Esophagus muscularis mucosa (tissue), 4 donors: ENCODE data around the gene NEXN. TPM values are rescaled to one million over a fixed set of nuclear protein-coding genes. Genes with fewer than 3 reads are reported as not detected.

Source experiments
- DNase-seq: peaks from one replicate; pipeline ENCODE4 v3.0.0-alpha.2; 2017; ENCODE audit errors: extremely low spot score
- H3K27ac ChIP-seq, 4 donors: fragments of 200-600 bp; sonication (generic); replicated peaks in 1 of 4; 1 replicate in 3 of 4; 2 replicates in 1 of 4; pipeline ENCODE4 v1.5.1; 2016 to 2019; ENCODE audit warnings: mild to moderate bottlenecking in 1 of 4
- H3K27me3 ChIP-seq, 4 donors: fragments of 200-600 bp; sonication (generic); one replicate each; pipeline versions ENCODE4 v1.5.1 to v1.6.0; 2016 to 2019
- H3K36me3 ChIP-seq, 4 donors: fragments of 200-600 bp; sonication (generic); one replicate each; pipeline ENCODE4 v1.5.1; 2016 to 2019
- H3K4me1 ChIP-seq, 4 donors: fragments of 200-600 bp; sonication (generic); one replicate each; pipeline ENCODE4 v1.5.1; 2016 to 2019
- H3K4me3 ChIP-seq, 4 donors: fragments of 200-600 bp; sonication (generic); 1 replicate in 2 of 4; 2 replicates in 2 of 4; pipeline ENCODE4 v1.5.1; 2016 to 2019; ENCODE audit warnings: mild to moderate bottlenecking in 4 of 4, moderate library complexity in 1 of 4
- H3K9me3 ChIP-seq, 4 donors: fragments of 200-600 bp; sonication (generic); 1 replicate in 3 of 4; 2 replicates in 1 of 4; pipeline ENCODE4 v1.5.1; 2016 to 2019
- CTCF ChIP-seq, 3 experiments: fragments of 200-600 bp in 2 of 3; fragments of 450-650 bp in 1 of 3; sonication (generic) in 2 of 3; IDR thresholded peaks; one replicate each; pipeline ENCODE4 v1.5.1; 2017 to 2019; ENCODE audit warnings: antibody characterized with exemption in 3 of 3, mild to moderate bottlenecking in 2 of 3, moderate library complexity in 1 of 3
- EP300 ChIP-seq: sonication (generic); formaldehyde crosslinking; IDR thresholded peaks from one replicate; pipeline ENCODE4 v1.6.1; 2017; ENCODE audit warnings: antibody characterized with exemption
- POLR2A ChIP-seq: fragments of 450-650 bp; IDR thresholded peaks from one replicate; pipeline ENCODE4 v1.6.1; 2017; ENCODE audit warnings: antibody characterized with exemption, moderate library complexity, mild to moderate bottlenecking, low read depth
- POLR2AphosphoS5 ChIP-seq, 2 donors: sonication (generic); formaldehyde crosslinking; IDR thresholded peaks; one replicate each; pipeline ENCODE4 v1.6.1; 2017; ENCODE audit warnings: antibody characterized with exemption in 2 of 2
- WGBS: methylation state at CpG from one replicate; pipeline ENCODE4 v1.1.5; 2018; 5-methylcytosine and 5-hydroxymethylcytosine counted together
- intact Hi-C: fragments of 100-400 bp; cut with DNase I; formaldehyde crosslinking; loops from one replicate; pipeline ENCODE4 v1.15.1; 2023
- total RNA-seq, 4 donors: library from RNA; depleted of rRNA; stranded (reverse); fragments of >200 nt; gene quantifications; one replicate each; pipeline versions ENCODE4 v1.1.0 to v1.2.1, GENCODE V29; 2016

NEXN gene
- total RNA-seq, 4 donors from 2014 or later: 153 to 272 (median 240) TPM

DNA sequence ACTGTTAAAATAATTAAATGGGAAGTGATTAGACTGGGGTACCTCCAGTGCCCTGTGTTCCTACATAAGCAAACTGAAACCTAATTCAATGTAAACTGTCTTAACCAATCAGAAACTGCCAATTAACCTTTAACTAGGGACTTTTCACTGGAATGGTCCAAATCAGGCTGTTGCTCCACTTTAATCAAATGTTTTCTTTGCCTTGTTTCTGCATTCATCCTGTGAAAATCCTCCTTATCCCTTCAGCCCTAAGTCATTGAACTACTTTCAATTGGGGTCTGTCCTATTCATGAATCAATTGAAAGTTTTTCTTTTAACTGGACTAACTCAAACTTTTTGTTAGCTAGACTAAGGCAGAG is 95.6 kb downstream of the NEXN start:
- Histone ChIP-seq H3K27ac (peak overlapping the region in 3 of 4 donors; percentile 12 to 45 (median 15)), H3K27me3 (no peaks in the 10 kb centered on the region), H3K4me1 (peaks cover 9 to 49% (median 43%) of the 10 kb centered on the region in 4 donors), H3K9me3 (no peaks in the 10 kb centered on the region), H3K36me3 (no peaks in the 10 kb centered on the region), H3K4me3 (no peak overlapping the region)
- no peak for TF ChIP-seq EP300
- no peak for TF ChIP-seq POLR2AphosphoS5 (IDR thresholded peaks at IDR 0.05)
- no peak for TF ChIP-seq POLR2A
- no peak for TF ChIP-seq CTCF (IDR thresholded peaks at IDR 0.05)
- intact Hi-C loops: no loop called here
- no peak for DNase-seq

GRCh38 chr1:77984629-77985028 is 96.2 kb downstream of the NEXN start:
- TF ChIP-seq EP300 (no peak), CTCF (IDR thresholded peaks at IDR 0.05) (no peak), POLR2A (no peak), POLR2AphosphoS5 (IDR thresholded peaks at IDR 0.05) (no peak)
- Histone ChIP-seq H3K27ac (peak overlapping the region in 3 of 4 donors; percentile 12 to 45 (median 15)), H3K9me3 (no peaks in the 10 kb centered on the region), H3K4me3 (no peak overlapping the region), H3K36me3 (no peaks in the 10 kb centered on the region), H3K4me1 (peaks cover 9 to 49% (median 43%) of the 10 kb centered on the region in 4 donors), H3K27me3 (no peaks in the 10 kb centered on the region)
- intact Hi-C loops: no loop called here
- WGBS: 84% methylated on average over 4 of the region's 4 CpGs
- DNase-seq: no peak

GRCh38 chr1:77986810-77987209 is 98.4 kb downstream of the NEXN start:
- Histone ChIP-seq H3K27me3 (no peaks in the 10 kb centered on the region), H3K36me3 (no peaks in the 10 kb centered on the region), H3K4me3 (no peak overlapping the region), H3K9me3 (no peaks in the 10 kb centered on the region), H3K27ac (no peak overlapping the region), H3K4me1 (peaks cover 3 to 40% (median 28%) of the 10 kb centered on the region in 4 donors)
- TF ChIP-seq EP300 (no peak), CTCF (IDR thresholded peaks at IDR 0.05) (no peak), POLR2AphosphoS5 (IDR thresholded peaks at IDR 0.05) (no peak), POLR2A (no peak)
- no peak for DNase-seq
- intact Hi-C loops: no loop called here

- Histone ChIP-seq H3K4me1 (peaks cover 3 to 40% (median 26%) of the 10 kb centered on the region in 4 donors), H3K4me3 (no peak overlapping the region), H3K36me3 (peaks cover 0 to 5% (median 0%) of the 10 kb centered on the region in 4 donors), H3K9me3 (no peaks in the 10 kb centered on the region), H3K27me3 (no peaks in the 10 kb centered on the region), H3K27ac (no peak overlapping the region)
- TF ChIP-seq CTCF (IDR thresholded peaks at IDR 0.05) (no peak), EP300 (no peak), POLR2A (no peak), POLR2AphosphoS5 (IDR thresholded peaks at IDR 0.05) (no peak)
- intact Hi-C loops: no loop called here
- WGBS: 96% methylated on average over 2 of the region's 2 CpGs
- DNase-seq: no peak
Measured at GRCh38 chr1:77987919-77988318, 99.5 kb downstream of the NEXN start.

GRCh38 chr1:77989744-77990143 is 101.3 kb downstream of the NEXN start:
- no peak for DNase-seq
- 87% methylated on average over 2 of the region's 2 CpGs for WGBS
- Histone ChIP-seq H3K36me3 (peaks cover 0 to 11% (median 0%) of the 10 kb centered on the region in 4 donors), H3K4me1 (peaks cover 3 to 24% (median 20%) of the 10 kb centered on the region in 4 donors), H3K4me3 (no peak overlapping the region), H3K27me3 (no peaks in the 10 kb centered on the region), H3K27ac (no peak overlapping the region), H3K9me3 (no peaks in the 10 kb centered on the region)
- intact Hi-C loops: no loop called here
- TF ChIP-seq POLR2A: no peak
- TF ChIP-seq POLR2AphosphoS5 (IDR thresholded peaks at IDR 0.05): no peak
- no peak for TF ChIP-seq EP300
- no peak for TF ChIP-seq CTCF (IDR thresholded peaks at IDR 0.05)
